GM19324 (cell line): ENCODE measurements around the gene GLDC.

Source experiments
- ATAC-seq: cut with Tn5 transposase; IDR thresholded peaks from one replicate; pipeline ENCODE4 v1.9.1; 2021; ENCODE audit warnings: mild to moderate bottlenecking, moderate library complexity; ENCODE audit not compliant: unreplicated experiment, low FRiP score

Gene GLDC

GRCh38 chr9:6665628-6666027 is 20.1 kb upstream of the GLDC start:
- no peak for ATAC-seq

GRCh38 chr9:6664204-6664680 is 18.7 kb upstream of the GLDC start:
- ATAC-seq, result no peak

GRCh38 chr9:6660512-6660911 is 15.0 kb upstream of the GLDC start:
- ATAC-seq, result no peak

- ATAC-seq, result no peak
Measured at GRCh38 chr9:6658628-6659353, 13.3 kb upstream of the GLDC start.

GRCh38 chr9:6656614-6657300 is 11.2 kb upstream of the GLDC start:
- no peak for ATAC-seq

- ATAC-seq, result peak; percentile 87
Measured at GRCh38 chr9:6655036-6655435, 9.5 kb upstream of the GLDC start.

GRCh38 chr9:6646293-6646636 is 736 bp upstream of the GLDC start:
- ATAC-seq, result no peak

- peak; percentile 24 for ATAC-seq
Measured at GRCh38 chr9:6645105-6645354, 499 bp downstream of the GLDC start.

GRCh38 chr9:6644346-6645104 is 1.0 kb downstream of the GLDC start:
- no peak for ATAC-seq

GRCh38 chr9:6641961-6642360 is 3.6 kb downstream of the GLDC start:
- no peak for ATAC-seq

GRCh38 chr9:6641561-6641960 is 4.0 kb downstream of the GLDC start:
- ATAC-seq, result no peak

GRCh38 chr9:6641056-6641455 is 4.5 kb downstream of the GLDC start:
- ATAC-seq, result no peak

GRCh38 chr9:6640268-6641051 is 5.1 kb downstream of the GLDC start:
- no peak for ATAC-seq

- ATAC-seq, result no peak
Measured at GRCh38 chr9:6639622-6640021, 5.9 kb downstream of the GLDC start.

- ATAC-seq, result no peak
Measured at GRCh38 chr9:6634444-6634843, 11.1 kb downstream of the GLDC start.

GRCh38 chr9:6633378-6633777 is 12.2 kb downstream of the GLDC start:
- ATAC-seq, result no peak

GRCh38 chr9:6632516-6633183 is 12.9 kb downstream of the GLDC start:
- peak; percentile 88 for ATAC-seq

GRCh38 chr9:6631207-6631512 is 14.4 kb downstream of the GLDC start:
- peak; percentile 28 for ATAC-seq

GRCh38 chr9:6630502-6631206 is 14.9 kb downstream of the GLDC start:
- ATAC-seq, result peak; percentile 72

- no peak for ATAC-seq
Measured at GRCh38 chr9:6628704-6629103, 16.8 kb downstream of the GLDC start.
